A549 (cell line): ENCODE data around the gene NPAP1. TPM values are rescaled to one million over a fixed set of nuclear protein-coding genes. Genes with fewer than 3 reads are reported as not detected.

Experiments used
- ATAC-seq, 2 experiments: fragments of 200-7000 bp in 1 of 2; fragments of >200 bp in 1 of 2; cut with Nextera tagmentation in 1 of 2; cut with Tn5 transposase in 1 of 2; 3 replicates each; pipeline versions ENCODE4 v1.8.0 to v1.9.1; 2018 to 2020; ENCODE audit warnings: mild to moderate bottlenecking in 1 of 2, moderate library complexity in 1 of 2
- CTCF ChIA-PET: fragments of 300-600 bp; sonication (Branson Sonifier 250); formaldehyde crosslinking; extraction: SDS; loops from one replicate; lab custom pipeline; 2021; ENCODE audit warnings: antibody characterized with exemption, inconsistent platforms; lab: Yijun Ruan, JAX
- POLR2A ChIA-PET: fragments of 350-600 bp; formaldehyde crosslinking; extraction: SDS; loops from one replicate; lab custom pipeline; 2021; ENCODE audit warnings: antibody characterized with exemption, inconsistent platforms; lab: Yijun Ruan, JAX
- DNase-seq, 2 experiments: peaks; one replicate each; pipeline versions ENCODE4 v3.0.0 to v3.0.0-alpha.2; 2011 to 2016; ENCODE audit warnings: low read depth in 1 of 2, low spot score in 1 of 2
- FAIRE-seq: peaks from 2 replicates; lab custom pipeline; 2011; peaks lifted over from hg19 to GRCh38; lab: Jason Lieb, UNC
- H3K27ac ChIP-seq, 2 experiments: fragments of >200 bp; sonication (Bioruptor Twin); formaldehyde crosslinking; 3 replicates each; pipeline ENCODE4 v1.5.1; 2016 to 2017
- H3K4me1 ChIP-seq: fragments of >200 bp; sonication (Bioruptor Twin); formaldehyde crosslinking; 3 replicates; pipeline ENCODE4 v1.6.1; 2016
- H3K4me2 ChIP-seq: fragments of >200 bp; sonication (Bioruptor Twin); formaldehyde crosslinking; 3 replicates; pipeline ENCODE4 v1.6.1; 2016
- H3K4me3 ChIP-seq: fragments of >200 bp; sonication (Bioruptor Twin); formaldehyde crosslinking; 3 replicates; pipeline ENCODE4 v1.5.1; 2016
- H3K9me3 ChIP-seq: fragments of >200 bp; sonication (Bioruptor Twin); formaldehyde crosslinking; 3 replicates; pipeline ENCODE4 v1.6.1; 2016
- CBX8 ChIP-seq: fragments of 200-600 bp; sonication (generic); IDR thresholded peaks from 2 replicates; pipeline ENCODE4 v1.6.1; 2016
- FOSB ChIP-seq: fragments of 250-450 bp; sonication (Bioruptor Pico); IDR thresholded peaks from 2 replicates; pipeline ENCODE4 v1.5.0; 2020; ENCODE audit warnings: mild to moderate bottlenecking, moderate library complexity
- HOXB13 ChIP-seq: fragments of 250-450 bp; sonication (Bioruptor Pico); IDR thresholded peaks from 2 replicates; pipeline ENCODE4 v1.5.0; 2020; ENCODE audit warnings: low read depth, mild to moderate bottlenecking, moderate library complexity
- JUNB ChIP-seq: fragments of >200 bp; sonication (Bioruptor Twin); formaldehyde crosslinking; IDR thresholded peaks from 2 replicates; pipeline ENCODE4 v1.6.1; 2016
- KDM1A ChIP-seq: fragments of 200-600 bp; sonication (generic); IDR thresholded peaks from 2 replicates; pipeline ENCODE4 v1.6.1; 2016; ENCODE audit warnings: low read depth, mild to moderate bottlenecking
- KDM5A ChIP-seq: fragments of 200-600 bp; sonication (generic); IDR thresholded peaks from 2 replicates; pipeline ENCODE4 v1.6.1; 2016; ENCODE audit warnings: antibody characterized with exemption, mild to moderate bottlenecking
- MAZ ChIP-seq: fragments of 150-350 bp; IDR thresholded peaks from 2 replicates; pipeline ENCODE4 v1.6.1; 2014; ENCODE audit warnings: antibody characterized with exemption, low read depth, low read length, borderline replicate concordance
- PHF8 ChIP-seq: fragments of 200-600 bp; sonication (generic); IDR thresholded peaks from 2 replicates; pipeline ENCODE4 v1.6.1; 2016; ENCODE audit warnings: low read depth, mild to moderate bottlenecking, antibody characterized with exemption, moderate library complexity, borderline replicate concordance
- POLR2A ChIP-seq: IDR thresholded peaks from 2 replicates; pipeline ENCODE4 v1.6.1; 2012; ENCODE audit warnings: mild to moderate bottlenecking, low read length
- RCOR1 ChIP-seq: fragments of 150-350 bp; IDR thresholded peaks from 2 replicates; pipeline ENCODE4 v1.6.1; 2014; ENCODE audit warnings: antibody characterized with exemption, low read length, low read depth
- RFX5 ChIP-seq: fragments of 450-650 bp; IDR thresholded peaks from 2 replicates; pipeline ENCODE4 v1.7.1; 2014; ENCODE audit warnings: antibody characterized with exemption, mild to moderate bottlenecking, moderate library complexity
- SREBF2 ChIP-seq: fragments of 450-650 bp; IDR thresholded peaks from 2 replicates; pipeline ENCODE4 v1.6.1; 2014; ENCODE audit warnings: mild to moderate bottlenecking, moderate library complexity
- TP53 ChIP-seq: fragments of 250-450 bp; sonication (Bioruptor Pico); IDR thresholded peaks from 2 replicates; pipeline ENCODE4 v1.5.0; 2021; ENCODE audit warnings: mild to moderate bottlenecking, moderate library complexity
- ZFP36 ChIP-seq: fragments of 450-650 bp; IDR thresholded peaks from 2 replicates; pipeline ENCODE4 v1.6.1; 2014; ENCODE audit warnings: borderline replicate concordance; ENCODE audit not compliant: partially characterized antibody
- WGBS: methylation state at CpG from one replicate; pipeline ENCODE4 v1.1.6; 2017; ENCODE audit errors: missing lambda C conversion rate; 5-methylcytosine and 5-hydroxymethylcytosine counted together
- polyA plus RNA-seq, 4 experiments: library from polyadenylated mRNA; depleted of rRNA in 3 of 4; stranded (reverse); fragments of >200 nt; fragmentation: RNase III in 1 of 4; extraction: RNeasy Plus Mini Kit Qiagen cat#74134 plus additional on column Dnase treatment in 1 of 4; gene quantifications; 2 replicates in 3 of 4; 3 replicates in 1 of 4; pipeline ENCODE4 v1.2.3, GENCODE V29; 2011 to 2017
- TF ChIP-seq, protein P1 (sequence below): IDR thresholded peaks from 2 replicates; pipeline ENCODE4 v1.6.1; 2012
- TF ChIP-seq, protein P2 (sequence below): IDR thresholded peaks from 2 replicates; pipeline ENCODE4 v1.6.1; 2012
- TF ChIP-seq, protein P3 (sequence below): fragments of 250-450 bp; sonication (Bioruptor Pico); IDR thresholded peaks from 2 replicates; pipeline ENCODE4 v1.5.0; 2021; ENCODE audit warnings: mild to moderate bottlenecking, moderate library complexity, borderline replicate concordance
- TF ChIP-seq, protein P4 (sequence below): fragments of >200 bp; sonication (Bioruptor Twin); formaldehyde crosslinking; IDR thresholded peaks from 2 replicates; pipeline ENCODE4 v1.6.1; 2016
- TF ChIP-seq, protein P5 (sequence below): fragments of >200 bp; sonication (Bioruptor Twin); formaldehyde crosslinking; IDR thresholded peaks from 3 replicates; pipeline ENCODE4 v1.6.1; 2016
- TF ChIP-seq, protein P6 (sequence below): fragments of 200-600 bp; sonication (generic); IDR thresholded peaks from 2 replicates; pipeline ENCODE4 v1.6.1; 2016; ENCODE audit warnings: antibody characterized with exemption, mild to moderate bottlenecking, moderate library complexity

The NPAP1 gene
- polyA plus RNA-seq, 2 of the 4 experiments (the other 2 are of a cell fraction): not detected

DNA sequence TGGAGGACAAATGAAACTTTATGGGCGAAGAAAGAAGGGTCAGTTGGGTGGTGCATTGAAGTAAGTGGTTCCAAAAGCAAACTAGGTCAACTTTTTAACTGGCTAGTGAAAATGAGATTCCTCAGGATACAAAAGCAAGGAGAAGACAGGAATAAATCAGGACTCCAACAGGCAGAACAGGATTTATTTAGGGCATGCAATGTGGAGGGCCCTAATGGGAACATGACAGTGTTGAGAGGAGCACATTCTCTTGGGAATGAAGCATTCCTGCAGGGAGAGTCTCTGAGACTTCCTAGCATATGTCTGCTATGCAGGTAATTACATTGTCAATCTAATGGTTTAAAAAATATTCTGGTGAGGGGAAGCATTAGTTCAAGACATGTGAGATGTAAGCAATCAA, 8.7 kb downstream of the NPAP1 start (continued):
- TF ChIP-seq, protein P1, sequence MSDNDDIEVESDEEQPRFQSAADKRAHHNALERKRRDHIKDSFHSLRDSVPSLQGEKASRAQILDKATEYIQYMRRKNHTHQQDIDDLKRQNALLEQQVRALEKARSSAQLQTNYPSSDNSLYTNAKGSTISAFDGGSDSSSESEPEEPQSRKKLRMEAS: no peak
- TF ChIP-seq RCOR1: no peak
- TF ChIP-seq, all 56 proteins: peak for 0

DNA sequence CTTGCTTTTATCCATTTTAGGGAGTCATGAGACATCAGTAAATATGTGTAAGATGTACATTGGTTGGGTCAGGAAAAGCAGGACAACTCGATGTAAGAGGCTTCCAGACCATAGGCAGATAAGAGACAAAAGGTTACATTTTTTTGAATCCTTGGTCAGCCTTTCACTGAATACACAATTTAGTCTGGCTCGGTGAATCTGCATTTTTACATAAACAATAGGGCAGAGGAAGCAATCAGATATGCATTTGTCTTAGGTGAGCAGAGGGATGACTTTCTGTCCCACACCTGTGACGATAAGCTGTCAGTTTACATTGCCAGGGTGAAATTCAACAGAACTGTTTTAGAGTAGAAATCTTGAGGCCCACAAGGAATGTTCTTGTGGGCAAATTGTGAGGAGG, 20.6 kb downstream of the NPAP1 start:
- Histone ChIP-seq H3K9me3 (no peaks in the 10 kb centered on the region; the same call in 2 of the 3 replicates), H3K27ac (no peak overlapping the region), H3K4me3 (no peak overlapping the region), H3K4me2 (no peak overlapping the region), H3K4me1 (no peaks in the 10 kb centered on the region)
- ChIA-PET CTCF (no interaction called here), POLR2A (no interaction called here)
- WGBS: 22% methylated on average over 3 of the region's 3 CpGs
- no peak for FAIRE-seq
- TF ChIP-seq ZFP36 (no peak), RCOR1 (no peak), RFX5 (no peak), JUNB (no peak), TP53 (CRISPR knock-in tag) (no peak), PHF8 (no peak), KDM5A (no peak), MAZ (no peak), CBX8 (no peak), FOSB (CRISPR knock-in tag) (no peak), HOXB13 (no peak), KDM1A (no peak), SREBF2 (no peak), POLR2A (no peak)
- TF ChIP-seq, protein P2, sequence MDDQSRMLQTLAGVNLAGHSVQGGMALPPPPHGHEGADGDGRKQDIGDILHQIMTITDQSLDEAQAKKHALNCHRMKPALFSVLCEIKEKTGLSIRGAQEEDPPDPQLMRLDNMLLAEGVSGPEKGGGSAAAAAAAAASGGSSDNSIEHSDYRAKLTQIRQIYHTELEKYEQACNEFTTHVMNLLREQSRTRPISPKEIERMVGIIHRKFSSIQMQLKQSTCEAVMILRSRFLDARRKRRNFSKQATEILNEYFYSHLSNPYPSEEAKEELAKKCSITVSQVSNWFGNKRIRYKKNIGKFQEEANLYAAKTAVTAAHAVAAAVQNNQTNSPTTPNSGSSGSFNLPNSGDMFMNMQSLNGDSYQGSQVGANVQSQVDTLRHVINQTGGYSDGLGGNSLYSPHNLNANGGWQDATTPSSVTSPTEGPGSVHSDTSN: no peak
- TF ChIP-seq, protein P3, sequence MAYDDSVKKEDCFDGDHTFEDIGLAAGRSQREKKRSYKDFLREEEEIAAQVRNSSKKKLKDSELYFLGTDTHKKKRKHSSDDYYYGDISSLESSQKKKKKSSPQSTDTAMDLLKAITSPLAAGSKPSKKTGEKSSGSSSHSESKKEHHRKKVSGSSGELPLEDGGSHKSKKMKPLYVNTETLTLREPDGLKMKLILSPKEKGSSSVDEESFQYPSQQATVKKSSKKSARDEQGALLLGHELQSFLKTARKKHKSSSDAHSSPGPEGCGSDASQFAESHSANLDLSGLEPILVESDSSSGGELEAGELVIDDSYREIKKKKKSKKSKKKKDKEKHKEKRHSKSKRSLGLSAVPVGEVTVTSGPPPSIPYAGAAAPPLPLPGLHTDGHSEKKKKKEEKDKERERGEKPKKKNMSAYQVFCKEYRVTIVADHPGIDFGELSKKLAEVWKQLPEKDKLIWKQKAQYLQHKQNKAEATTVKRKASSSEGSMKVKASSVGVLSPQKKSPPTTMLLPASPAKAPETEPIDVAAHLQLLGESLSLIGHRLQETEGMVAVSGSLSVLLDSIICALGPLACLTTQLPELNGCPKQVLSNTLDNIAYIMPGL: no peak
- TF ChIP-seq, protein P4, sequence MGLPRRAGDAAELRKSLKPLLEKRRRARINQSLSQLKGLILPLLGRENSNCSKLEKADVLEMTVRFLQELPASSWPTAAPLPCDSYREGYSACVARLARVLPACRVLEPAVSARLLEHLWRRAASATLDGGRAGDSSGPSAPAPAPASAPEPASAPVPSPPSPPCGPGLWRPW: no peak
- TF ChIP-seq, protein P5, sequence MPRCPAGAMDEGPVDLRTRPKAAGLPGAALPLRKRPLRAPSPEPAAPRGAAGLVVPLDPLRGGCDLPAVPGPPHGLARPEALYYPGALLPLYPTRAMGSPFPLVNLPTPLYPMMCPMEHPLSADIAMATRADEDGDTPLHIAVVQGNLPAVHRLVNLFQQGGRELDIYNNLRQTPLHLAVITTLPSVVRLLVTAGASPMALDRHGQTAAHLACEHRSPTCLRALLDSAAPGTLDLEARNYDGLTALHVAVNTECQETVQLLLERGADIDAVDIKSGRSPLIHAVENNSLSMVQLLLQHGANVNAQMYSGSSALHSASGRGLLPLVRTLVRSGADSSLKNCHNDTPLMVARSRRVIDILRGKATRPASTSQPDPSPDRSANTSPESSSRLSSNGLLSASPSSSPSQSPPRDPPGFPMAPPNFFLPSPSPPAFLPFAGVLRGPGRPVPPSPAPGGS: no peak
- TF ChIP-seq, protein P6, sequence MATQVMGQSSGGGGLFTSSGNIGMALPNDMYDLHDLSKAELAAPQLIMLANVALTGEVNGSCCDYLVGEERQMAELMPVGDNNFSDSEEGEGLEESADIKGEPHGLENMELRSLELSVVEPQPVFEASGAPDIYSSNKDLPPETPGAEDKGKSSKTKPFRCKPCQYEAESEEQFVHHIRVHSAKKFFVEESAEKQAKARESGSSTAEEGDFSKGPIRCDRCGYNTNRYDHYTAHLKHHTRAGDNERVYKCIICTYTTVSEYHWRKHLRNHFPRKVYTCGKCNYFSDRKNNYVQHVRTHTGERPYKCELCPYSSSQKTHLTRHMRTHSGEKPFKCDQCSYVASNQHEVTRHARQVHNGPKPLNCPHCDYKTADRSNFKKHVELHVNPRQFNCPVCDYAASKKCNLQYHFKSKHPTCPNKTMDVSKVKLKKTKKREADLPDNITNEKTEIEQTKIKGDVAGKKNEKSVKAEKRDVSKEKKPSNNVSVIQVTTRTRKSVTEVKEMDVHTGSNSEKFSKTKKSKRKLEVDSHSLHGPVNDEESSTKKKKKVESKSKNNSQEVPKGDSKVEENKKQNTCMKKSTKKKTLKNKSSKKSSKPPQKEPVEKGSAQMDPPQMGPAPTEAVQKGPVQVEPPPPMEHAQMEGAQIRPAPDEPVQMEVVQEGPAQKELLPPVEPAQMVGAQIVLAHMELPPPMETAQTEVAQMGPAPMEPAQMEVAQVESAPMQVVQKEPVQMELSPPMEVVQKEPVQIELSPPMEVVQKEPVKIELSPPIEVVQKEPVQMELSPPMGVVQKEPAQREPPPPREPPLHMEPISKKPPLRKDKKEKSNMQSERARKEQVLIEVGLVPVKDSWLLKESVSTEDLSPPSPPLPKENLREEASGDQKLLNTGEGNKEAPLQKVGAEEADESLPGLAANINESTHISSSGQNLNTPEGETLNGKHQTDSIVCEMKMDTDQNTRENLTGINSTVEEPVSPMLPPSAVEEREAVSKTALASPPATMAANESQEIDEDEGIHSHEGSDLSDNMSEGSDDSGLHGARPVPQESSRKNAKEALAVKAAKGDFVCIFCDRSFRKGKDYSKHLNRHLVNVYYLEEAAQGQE: no peak
- DNase-seq: no peak
- no peak for ATAC-seq
